H9 (cell line): ENCODE measurements around the gene LAMTOR4. TPM values are rescaled to one million over a fixed set of nuclear protein-coding genes. Genes with fewer than 3 reads are reported as not detected.

Experiments
- DNase-seq: peaks from one replicate; pipeline ENCODE4 v3.0.0-alpha.2; 2017
- H2AFZ ChIP-seq: one replicate; pipeline ENCODE4 v1.6.1; 2013; ENCODE audit warnings: mild to moderate bottlenecking, low read length, control low read depth, moderate library complexity
- H2AK5ac ChIP-seq: 2 replicates; pipeline ENCODE4 v1.6.1; 2013; ENCODE audit warnings: low read length, control low read depth, mixed read lengths; ENCODE audit not compliant: insufficient read length
- H2BK120ac ChIP-seq: one replicate; pipeline ENCODE4 v1.6.1; 2013; ENCODE audit warnings: low read depth, mild to moderate bottlenecking, low read length, control low read depth, inconsistent platforms; ENCODE audit not compliant: poor library complexity, severe bottlenecking
- H2BK12ac ChIP-seq: 2 replicates; pipeline ENCODE4 v1.6.1; 2013; ENCODE audit warnings: low read length, control low read depth, mixed read lengths, low read depth; ENCODE audit not compliant: insufficient read length
- H2BK15ac ChIP-seq: 2 replicates; pipeline ENCODE4 v1.6.1; 2013; ENCODE audit warnings: low read depth, low read length, control low read depth
- H2BK20ac ChIP-seq: one replicate; pipeline ENCODE4 v1.6.1; 2013; ENCODE audit warnings: low read depth, mild to moderate bottlenecking, low read length, control low read depth, inconsistent platforms; ENCODE audit not compliant: poor library complexity, severe bottlenecking
- H2BK5ac ChIP-seq: 2 replicates; pipeline ENCODE4 v1.6.1; 2013; ENCODE audit warnings: low read length, control low read depth, mixed read lengths; ENCODE audit not compliant: insufficient read length
- H3K14ac ChIP-seq: 2 replicates; pipeline ENCODE4 v1.6.1; 2013; ENCODE audit warnings: low read length, control low read depth; ENCODE audit not compliant: insufficient read depth
- H3K18ac ChIP-seq: 2 replicates; pipeline ENCODE4 v1.6.1; 2013; ENCODE audit warnings: low read depth, mild to moderate bottlenecking, mixed read lengths, low read length, control low read depth; ENCODE audit not compliant: insufficient read length
- H3K23ac ChIP-seq: 2 replicates; pipeline ENCODE4 v1.6.1; 2013; ENCODE audit warnings: low read length, control low read depth, mixed read lengths, low read depth; ENCODE audit not compliant: insufficient read length
- H3K23me2 ChIP-seq: 2 replicates; pipeline ENCODE4 v1.6.1; 2013; ENCODE audit warnings: low read depth, mild to moderate bottlenecking, mixed read lengths, low read length, control low read depth; ENCODE audit not compliant: insufficient read length, poor library complexity, severe bottlenecking
- H3K27ac ChIP-seq: 2 replicates; pipeline ENCODE4 v1.5.1; 2013; ENCODE audit warnings: low read length, control low read depth, mixed read lengths, low read depth; ENCODE audit not compliant: insufficient read length
- H3K27me3 ChIP-seq: 2 replicates; pipeline ENCODE4 v1.6.1; 2013; ENCODE audit warnings: low read length, control low read depth, inconsistent platforms; ENCODE audit not compliant: insufficient read depth
- H3K4ac ChIP-seq: 2 replicates; pipeline ENCODE4 v1.6.1; 2013; ENCODE audit warnings: low read depth, mild to moderate bottlenecking, control low read depth, inconsistent platforms, low read length, moderate library complexity
- H3K4me1 ChIP-seq: 2 replicates; pipeline ENCODE4 v1.6.1; 2013; ENCODE audit warnings: low read length, control low read depth, inconsistent platforms; ENCODE audit not compliant: insufficient read depth
- H3K4me2 ChIP-seq: 2 replicates; pipeline ENCODE4 v1.6.1; 2013; ENCODE audit warnings: low read length, control low read depth, mixed read lengths; ENCODE audit not compliant: insufficient read length, insufficient read depth
- H3K56ac ChIP-seq: 2 replicates; pipeline ENCODE4 v1.6.1; 2013; ENCODE audit warnings: low read depth, mild to moderate bottlenecking, mixed read lengths, low read length, control low read depth; ENCODE audit not compliant: insufficient read length
- H3K79me1 ChIP-seq: 2 replicates; pipeline ENCODE4 v1.6.1; 2013; ENCODE audit warnings: low read depth, mild to moderate bottlenecking, moderate library complexity, low read length, control low read depth, inconsistent platforms; ENCODE audit not compliant: insufficient read depth, poor library complexity, severe bottlenecking
- H3K79me2 ChIP-seq: 2 replicates; pipeline ENCODE4 v1.6.1; 2013; ENCODE audit warnings: low read length, control low read depth, inconsistent platforms; ENCODE audit not compliant: insufficient read depth
- H3K9ac ChIP-seq: 2 replicates; pipeline ENCODE4 v1.6.1; 2013; ENCODE audit warnings: low read length, control low read depth, mixed read lengths; ENCODE audit not compliant: insufficient read length; ENCODE audit errors: extremely low read depth
- H3K9me3 ChIP-seq: one replicate; pipeline ENCODE4 v1.6.1; 2013; ENCODE audit warnings: low read depth, low read length, inconsistent platforms; ENCODE audit not compliant: control insufficient read depth
- H3T11ph ChIP-seq: one replicate; pipeline ENCODE4 v1.6.1; 2013; ENCODE audit warnings: mild to moderate bottlenecking, low read length, control low read depth, inconsistent platforms
- H4K20me1 ChIP-seq: one replicate; pipeline ENCODE4 v1.6.1; 2013; ENCODE audit not compliant: control insufficient read depth, insufficient read length, insufficient read depth
- H4K5ac ChIP-seq: 2 replicates; pipeline ENCODE4 v1.6.1; 2013; ENCODE audit warnings: low read depth, mild to moderate bottlenecking, mixed read lengths, low read length, control low read depth; ENCODE audit not compliant: insufficient read length
- H4K8ac ChIP-seq: replicated peaks from 2 replicates; pipeline ENCODE4 v1.6.1; 2013; ENCODE audit warnings: low read length, control low read depth, mixed read lengths, low read depth; ENCODE audit not compliant: insufficient read length
- H4K91ac ChIP-seq: 2 replicates; pipeline ENCODE4 v1.6.1; 2013; ENCODE audit warnings: low read depth, mild to moderate bottlenecking, moderate library complexity, mixed read lengths, low read length, control low read depth; ENCODE audit not compliant: insufficient read length
- H3K27ac Mint-ChIP-seq, 3 experiments: 2 replicates in 2 of 3; 3 replicates in 1 of 3; pipeline ENCODE4 v1.8.0; 2020 to 2021; ENCODE audit warnings: mixed read lengths in 3 of 3, mild to moderate bottlenecking in 1 of 3, moderate library complexity in 1 of 3
- H3K27me3 Mint-ChIP-seq: 2 replicates; pipeline ENCODE4 v1.8.0; 2021; ENCODE audit warnings: low read depth, mild to moderate bottlenecking, moderate library complexity, mixed read lengths
- H3K36me3 Mint-ChIP-seq, 3 experiments: 2 replicates in 2 of 3; 3 replicates in 1 of 3; pipeline ENCODE4 v1.8.0; 2020 to 2021; ENCODE audit warnings: low read depth in 3 of 3, mixed read lengths in 3 of 3; ENCODE audit not compliant: insufficient read depth in 1 of 3
- H3K4me1 Mint-ChIP-seq, 2 experiments: 2 replicates each; pipeline ENCODE4 v1.8.0; 2020; ENCODE audit warnings: mixed read lengths in 2 of 2
- H3K4me3 Mint-ChIP-seq, 2 experiments: 2 replicates in 1 of 2; 3 replicates in 1 of 2; pipeline ENCODE4 v1.8.0; 2020 to 2021; ENCODE audit warnings: mild to moderate bottlenecking in 2 of 2, mixed read lengths in 2 of 2, moderate library complexity in 1 of 2
- H3K9me3 Mint-ChIP-seq, 2 experiments: 2 replicates in 1 of 2; 3 replicates in 1 of 2; pipeline ENCODE4 v1.8.0; 2020; ENCODE audit warnings: mild to moderate bottlenecking in 2 of 2, mixed read lengths in 2 of 2, moderate library complexity in 1 of 2
- WGBS: extraction: QIAGEN DNeasy Blood & Tissue Kit; methylation state at CpG from one replicate; pipeline ENCODE4 v1.1.7; 2013; ENCODE audit warnings: missing lambda C conversion rate, low lambda C conversion rate, mixed read lengths; ENCODE audit not compliant: insufficient read length; ENCODE audit errors: extremely low coverage; 5-methylcytosine and 5-hydroxymethylcytosine counted together
- total RNA-seq: library from RNA; stranded (reverse); gene quantifications from 2 replicates; pipeline ENCODE4 v1.2.1, GENCODE V29; 2021
- TF ChIP-seq, protein P1 (sequence below): fragments of 200-600 bp; sonication (generic); conservative IDR thresholded peaks from 3 replicates; pipeline ENCODE4 v1.8.0; 2021; ENCODE audit warnings: antibody characterized with exemption, mild to moderate bottlenecking

The LAMTOR4 gene
- total RNA-seq, 1 experiment from 2014 or later: 179 TPM

DNA sequence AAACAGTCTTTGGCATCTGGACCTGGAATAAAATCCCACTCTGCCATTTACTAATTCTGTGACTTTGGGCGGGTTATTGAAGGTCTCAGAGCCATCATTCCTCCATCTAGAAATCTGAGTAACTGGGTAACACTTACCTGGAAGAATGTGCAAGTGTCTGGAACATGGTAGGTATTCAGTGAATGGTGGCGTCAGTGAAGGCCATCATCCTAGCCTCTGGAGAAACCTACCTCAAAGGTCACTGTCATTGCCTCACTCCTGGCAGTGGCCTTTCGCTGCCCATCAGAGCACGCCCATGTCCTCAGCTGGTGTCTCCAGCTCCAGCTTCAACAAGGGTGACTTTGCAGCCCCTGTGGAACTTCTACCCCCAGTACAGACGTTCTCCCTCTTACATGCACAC, 15.2 kb downstream of the LAMTOR4 start:
- H3T11ph ChIP-seq: no peak overlapping the region
- 0 out of 7 replicates have a peak overlapping the region, but pooled peaks of 1 of the 3 experiments have one; percentile 27 for H3K27ac Mint-ChIP-seq
- no peak overlapping the region for H3K23ac ChIP-seq
- no peak overlapping the region for H3K14ac ChIP-seq
- H3K4me1 Mint-ChIP-seq: peaks cover 30 to 39% of the 10 kb centered on the region in 2 experiments
- H2BK15ac ChIP-seq: no peak overlapping the region
- H2BK20ac ChIP-seq: no peak overlapping the region
- no peak overlapping the region for H2BK12ac ChIP-seq
- WGBS: no CpG with 5 or more reads among the region's 5 CpGs
- H2BK5ac ChIP-seq: no peak overlapping the region
- no peak overlapping the region for H3K4me2 ChIP-seq
- H3K27ac ChIP-seq: no peak overlapping the region
- H3K18ac ChIP-seq: no peak overlapping the region
- no peak for DNase-seq
- no peak overlapping the region for H3K9ac ChIP-seq
- H2BK120ac ChIP-seq: no peak overlapping the region
- H2AFZ ChIP-seq: no peak overlapping the region
- H3K4me1 ChIP-seq: peaks cover 7% of the 10 kb centered on the region
- H3K4me3 Mint-ChIP-seq: no peak overlapping the region
- TF ChIP-seq, protein P1, sequence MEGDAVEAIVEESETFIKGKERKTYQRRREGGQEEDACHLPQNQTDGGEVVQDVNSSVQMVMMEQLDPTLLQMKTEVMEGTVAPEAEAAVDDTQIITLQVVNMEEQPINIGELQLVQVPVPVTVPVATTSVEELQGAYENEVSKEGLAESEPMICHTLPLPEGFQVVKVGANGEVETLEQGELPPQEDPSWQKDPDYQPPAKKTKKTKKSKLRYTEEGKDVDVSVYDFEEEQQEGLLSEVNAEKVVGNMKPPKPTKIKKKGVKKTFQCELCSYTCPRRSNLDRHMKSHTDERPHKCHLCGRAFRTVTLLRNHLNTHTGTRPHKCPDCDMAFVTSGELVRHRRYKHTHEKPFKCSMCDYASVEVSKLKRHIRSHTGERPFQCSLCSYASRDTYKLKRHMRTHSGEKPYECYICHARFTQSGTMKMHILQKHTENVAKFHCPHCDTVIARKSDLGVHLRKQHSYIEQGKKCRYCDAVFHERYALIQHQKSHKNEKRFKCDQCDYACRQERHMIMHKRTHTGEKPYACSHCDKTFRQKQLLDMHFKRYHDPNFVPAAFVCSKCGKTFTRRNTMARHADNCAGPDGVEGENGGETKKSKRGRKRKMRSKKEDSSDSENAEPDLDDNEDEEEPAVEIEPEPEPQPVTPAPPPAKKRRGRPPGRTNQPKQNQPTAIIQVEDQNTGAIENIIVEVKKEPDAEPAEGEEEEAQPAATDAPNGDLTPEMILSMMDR: no peak
- H3K9me3 Mint-ChIP-seq: no peaks in the 10 kb centered on the region; a peak in 1 of 5 replicates
- H3K56ac ChIP-seq: no peak overlapping the region
- H4K5ac ChIP-seq: no peak overlapping the region
- H3K27me3 Mint-ChIP-seq: peaks cover 24% of the 10 kb centered on the region
- no peaks in the 10 kb centered on the region; the same call in 1 of the 2 replicates for H3K27me3 ChIP-seq
- no peaks in the 10 kb centered on the region; a peak in 1 of 7 replicates for H3K36me3 Mint-ChIP-seq
- H4K20me1 ChIP-seq: no peaks in the 10 kb centered on the region
- no peaks in the 10 kb centered on the region for H3K79me2 ChIP-seq
- H3K23me2 ChIP-seq: peaks cover 12% of the 10 kb centered on the region
- H4K8ac ChIP-seq: no peak overlapping the region
- H2AK5ac ChIP-seq: no peak overlapping the region
- no peak overlapping the region for H4K91ac ChIP-seq
- no peaks in the 10 kb centered on the region for H3K9me3 ChIP-seq
- no peaks in the 10 kb centered on the region for H3K79me1 ChIP-seq
- H3K4ac ChIP-seq: no peak overlapping the region
